Renal pelvis (tissue), 4 donors: Measurements from ENCODE around the gene HECTD3. TPM values are rescaled to one million over a fixed set of nuclear protein-coding genes. Genes with fewer than 3 reads are reported as not detected.
"Not testable (repeated sequence)": the region's sequence is repeated elsewhere in the genome, so short reads cannot be mapped to it uniquely, and the experiment has no call there.

Experiments
- DNase-seq: peaks from one replicate; pipeline ENCODE4 v3.0.0-alpha.2; 2013
- polyA plus RNA-seq, 3 donors: library from polyadenylated mRNA; unstranded; fragments of 120-200 nt; gene quantifications; one replicate each; pipeline ENCODE4 v1.2.1, GENCODE V29; 2013; ENCODE audit not compliant: insufficient read length in 3 of 3

HECTD3 gene
- polyA plus RNA-seq, 3 donors, result 33.4 to 38.1 (median 34.9) TPM

DNA sequence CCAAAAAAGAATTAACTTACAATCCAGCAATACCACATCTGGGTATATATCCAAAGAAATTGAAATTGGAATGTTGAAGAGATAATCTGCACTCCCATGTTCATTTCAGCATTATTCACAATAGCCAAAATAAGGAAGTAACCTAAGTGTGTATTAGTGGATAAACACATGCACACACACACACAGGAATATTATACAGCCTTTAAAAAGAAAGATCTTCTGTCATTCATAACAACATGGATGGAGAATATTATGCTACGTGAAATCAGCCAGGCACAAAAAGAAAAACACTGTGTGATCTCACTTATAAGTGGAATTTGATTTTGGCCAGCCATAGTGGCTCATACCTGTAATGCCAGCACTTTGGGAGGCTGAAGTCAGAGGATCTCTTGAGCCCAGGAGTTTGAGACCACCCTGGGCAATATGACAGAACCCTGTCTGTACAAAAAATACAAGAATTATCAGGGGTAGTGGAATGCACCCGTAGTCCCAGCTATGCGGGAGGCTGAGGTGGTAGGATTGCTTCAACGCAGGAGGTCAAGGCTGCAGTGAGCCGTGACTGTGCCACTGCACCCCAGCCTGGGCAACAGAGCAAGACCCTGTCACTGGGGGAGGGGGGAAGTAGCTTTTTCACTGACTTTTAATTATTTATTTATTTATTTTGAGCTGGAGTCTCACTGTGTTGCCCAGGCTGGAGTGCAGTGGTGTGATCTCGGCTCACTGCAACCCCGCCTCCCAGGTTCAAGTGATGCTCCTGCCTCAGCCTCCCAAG, 15.5 kb downstream of the HECTD3 start:
- no peak for DNase-seq

DNA sequence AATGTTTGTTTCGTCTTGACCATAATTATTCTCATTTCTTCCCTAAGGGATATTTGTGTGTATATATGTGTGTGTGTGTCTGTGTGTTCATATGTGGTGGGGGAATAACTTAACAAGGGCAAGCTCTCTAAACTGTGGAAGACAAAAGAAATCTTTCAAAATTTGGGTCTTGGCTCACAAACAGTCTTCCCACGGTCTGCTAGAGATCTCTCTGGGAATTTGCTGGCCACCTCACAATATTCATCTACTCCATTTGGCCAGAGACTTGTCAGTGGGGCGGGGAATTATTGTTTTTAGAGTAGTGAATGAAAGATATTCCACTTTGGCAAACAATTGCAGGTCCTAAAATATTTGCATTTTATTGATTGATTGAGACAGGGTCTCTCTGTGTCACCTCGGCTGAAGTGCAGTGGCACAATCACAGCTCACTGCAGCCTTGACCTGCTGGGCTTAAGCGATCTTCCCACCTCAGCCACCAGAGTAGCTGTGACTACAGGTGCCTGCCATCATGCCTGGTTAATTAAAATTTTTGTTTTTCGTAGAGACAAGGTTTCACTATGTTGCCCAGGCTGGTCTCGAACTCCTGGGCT, 16.7 kb downstream of the HECTD3 start:
- no peak for DNase-seq

DNA sequence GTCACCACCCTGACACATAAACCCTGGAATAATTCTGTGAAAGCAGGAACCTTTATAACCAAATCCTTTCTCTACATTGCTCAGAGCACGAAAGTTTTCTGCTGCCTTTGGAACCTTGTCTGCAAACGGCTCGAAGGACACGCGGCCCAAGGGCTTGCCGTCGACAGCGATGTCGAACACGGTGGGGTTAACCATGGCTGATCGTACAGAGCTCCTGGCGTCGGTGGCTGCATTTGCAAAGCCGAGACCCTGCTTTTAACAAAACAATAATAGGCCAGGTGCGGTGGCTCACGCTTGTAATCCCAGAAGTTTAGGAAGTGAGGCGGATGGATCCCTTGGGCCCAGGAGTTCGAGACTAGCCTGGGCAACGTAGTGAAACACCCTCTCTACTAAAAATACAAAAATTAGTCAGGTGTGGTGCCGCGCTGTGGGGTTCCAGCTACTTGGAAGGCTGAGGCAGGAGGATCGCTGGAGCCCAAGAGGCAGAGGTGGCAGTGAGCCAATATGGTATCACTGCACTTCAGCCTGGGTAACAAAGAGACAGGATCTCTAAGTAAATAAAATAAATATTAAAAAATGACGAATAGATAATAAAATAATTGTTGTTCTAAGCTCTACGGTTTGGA, 22.5 kb downstream of the HECTD3 start:
- DNase-seq, result no peak

DNA sequence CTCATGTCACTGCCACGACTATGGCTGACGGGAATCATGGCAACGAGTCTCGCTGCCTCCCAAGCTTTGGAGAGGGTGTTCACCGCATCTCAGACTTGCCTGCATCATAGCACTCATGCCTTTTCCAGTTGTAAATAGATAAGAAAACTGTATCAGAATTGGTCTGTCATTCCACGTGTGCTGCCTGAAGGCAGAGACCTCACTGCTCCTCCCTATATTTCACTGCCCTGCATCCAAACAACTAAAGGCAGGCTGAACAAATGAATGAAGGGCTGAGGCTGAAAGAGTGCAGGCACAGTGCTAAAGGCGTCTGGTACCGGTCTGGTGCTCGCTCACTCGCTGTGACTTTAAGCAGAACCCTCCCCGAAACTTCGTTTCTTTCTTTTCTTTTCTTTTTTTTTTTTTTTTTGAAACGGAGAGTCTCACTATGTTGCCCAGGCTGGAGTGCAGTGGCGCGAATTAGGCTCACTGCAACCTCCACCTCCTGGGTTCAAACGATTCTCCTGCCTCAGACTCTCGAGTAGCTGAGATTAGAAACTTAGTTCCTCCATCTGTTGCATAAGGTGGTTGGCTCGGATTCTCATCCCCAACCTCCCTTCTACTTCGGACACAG, 25.3 kb downstream of the HECTD3 start:
- DNase-seq, result no peak

DNA sequence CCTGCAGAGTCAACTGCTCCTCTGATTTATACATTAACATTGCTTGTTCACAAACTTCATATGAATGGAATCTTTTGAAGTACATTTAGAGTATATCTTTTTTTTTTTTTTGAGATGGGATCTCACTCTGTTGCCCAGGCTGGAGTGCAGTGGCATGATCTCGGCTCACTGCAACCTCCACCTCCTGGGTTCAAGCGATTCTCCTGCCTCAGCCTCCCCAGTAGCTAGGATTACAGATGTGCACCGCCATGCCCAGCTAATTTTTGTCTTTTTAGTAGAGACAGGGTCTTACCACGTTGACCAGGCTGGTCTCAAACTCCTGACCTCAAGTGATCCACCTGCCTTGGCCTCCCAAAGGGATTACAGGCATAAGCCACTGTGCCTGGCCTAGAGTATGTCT, 33.8 kb downstream of the HECTD3 start:
- not testable (repeated sequence) for DNase-seq

DNA sequence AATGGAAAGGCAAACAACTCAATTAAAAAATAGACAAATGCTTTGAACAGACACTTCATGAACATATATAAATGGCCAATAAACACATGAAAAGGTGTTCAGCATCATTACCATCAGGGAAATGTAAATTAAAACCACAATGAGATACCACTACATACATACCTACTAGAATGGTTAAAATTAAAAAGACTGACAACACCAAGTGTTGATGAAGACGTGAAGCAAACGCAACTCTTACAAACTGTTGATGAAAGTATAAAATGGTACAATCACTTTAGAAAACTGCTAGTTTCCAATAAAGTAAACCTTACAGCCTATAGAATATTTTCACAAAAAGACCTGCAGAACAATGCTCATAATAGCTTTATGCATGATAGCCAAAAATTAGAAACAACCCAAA, 34.9 kb downstream of the HECTD3 start:
- DNase-seq, result no peak

DNA sequence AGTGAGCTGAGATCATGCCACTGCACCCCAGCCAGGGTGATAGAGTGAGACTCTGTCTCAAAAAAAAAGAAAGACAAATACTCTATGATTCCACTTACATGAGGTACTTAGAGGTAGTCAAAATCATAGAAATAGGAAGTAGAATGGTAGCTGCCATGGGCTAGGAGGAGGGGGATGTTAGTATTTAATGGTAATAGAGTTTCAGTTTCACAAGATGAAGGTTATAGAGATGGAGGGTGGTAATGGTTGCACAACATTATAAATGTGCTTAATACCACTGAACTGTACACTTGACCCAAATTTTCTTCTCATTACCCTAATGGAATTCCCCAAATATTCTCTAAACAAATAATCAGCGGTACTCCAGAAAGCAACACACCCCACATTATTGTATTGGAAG, 37.5 kb downstream of the HECTD3 start:
- DNase-seq, result no peak

DNA sequence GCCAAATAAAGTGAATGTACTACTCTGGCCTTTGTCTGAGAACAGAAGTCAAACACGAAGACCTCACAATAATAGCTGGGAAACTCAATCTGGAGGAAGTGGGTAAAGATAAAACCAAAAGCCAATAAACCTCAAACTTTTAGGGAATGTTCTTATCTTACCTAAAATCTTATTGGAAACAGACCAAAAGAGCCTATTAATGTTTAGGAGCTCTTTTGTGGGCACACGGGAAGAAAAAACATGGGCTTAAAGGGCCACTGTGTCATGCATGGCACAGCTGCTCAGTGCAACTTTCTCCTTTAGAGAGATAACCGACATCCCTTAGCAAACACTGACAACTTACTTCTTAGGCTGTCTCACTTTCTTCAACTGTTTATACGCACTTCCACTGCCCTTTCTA, 40.8 kb downstream of the HECTD3 start:
- no peak for DNase-seq

DNA sequence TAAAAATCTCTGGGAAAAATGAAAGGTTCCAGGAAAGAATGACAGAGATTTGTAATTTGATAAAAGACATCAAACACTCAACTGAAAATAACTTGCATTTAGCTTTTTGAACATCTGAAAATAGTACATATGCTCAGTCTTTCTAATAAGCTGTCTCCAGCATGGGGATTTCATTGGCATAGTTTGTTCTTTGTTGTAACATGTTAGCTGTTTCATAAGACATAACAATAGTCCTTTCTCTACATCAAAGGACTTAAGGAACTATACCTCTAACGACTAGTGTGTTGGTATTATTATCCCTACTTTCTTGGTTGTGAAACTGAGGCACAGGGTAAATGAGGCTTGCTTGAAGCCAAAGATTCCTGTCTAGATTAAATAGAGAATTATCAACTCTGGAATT, 46.7 kb downstream of the HECTD3 start:
- DNase-seq, result no peak

DNA sequence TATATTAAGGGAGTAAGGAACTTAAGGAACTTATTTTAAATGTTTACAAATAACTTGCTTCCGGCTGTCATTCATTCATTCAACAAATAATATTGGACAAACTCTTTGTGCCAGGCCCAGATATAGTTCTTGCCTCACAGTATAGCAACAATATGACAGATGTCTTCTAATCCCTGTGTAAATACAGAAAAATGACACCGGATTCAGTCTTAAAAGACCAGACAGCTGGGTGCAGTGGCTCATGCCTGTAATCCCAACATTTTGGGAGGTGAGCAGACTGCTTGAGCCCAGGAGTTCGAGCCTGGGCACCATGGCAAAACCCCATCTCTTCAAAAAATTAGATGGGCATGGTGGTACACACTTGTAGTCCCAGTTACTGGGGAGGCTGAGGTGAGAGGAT, 48.4 kb downstream of the HECTD3 start:
- DNase-seq, result no peak

DNA sequence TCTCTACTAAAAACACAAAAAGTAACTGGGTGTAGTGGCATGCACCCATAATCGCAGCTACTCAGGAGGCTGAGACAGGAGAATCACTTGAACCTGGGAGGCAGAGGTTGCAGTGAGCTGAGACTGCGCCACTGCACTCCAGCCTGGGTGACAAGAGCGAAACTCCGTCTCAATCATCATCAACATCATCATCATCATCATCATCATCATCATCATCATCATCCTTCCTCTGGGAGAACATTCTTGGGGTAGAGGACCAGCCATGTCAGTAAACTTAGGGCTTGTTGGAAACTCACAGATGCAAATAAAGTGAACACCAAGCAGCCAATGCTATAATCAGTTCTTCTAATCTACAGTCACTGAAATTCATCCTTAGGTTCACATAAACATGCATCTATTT, 49.1 kb downstream of the HECTD3 start:
- not testable (repeated sequence) for DNase-seq

DNA sequence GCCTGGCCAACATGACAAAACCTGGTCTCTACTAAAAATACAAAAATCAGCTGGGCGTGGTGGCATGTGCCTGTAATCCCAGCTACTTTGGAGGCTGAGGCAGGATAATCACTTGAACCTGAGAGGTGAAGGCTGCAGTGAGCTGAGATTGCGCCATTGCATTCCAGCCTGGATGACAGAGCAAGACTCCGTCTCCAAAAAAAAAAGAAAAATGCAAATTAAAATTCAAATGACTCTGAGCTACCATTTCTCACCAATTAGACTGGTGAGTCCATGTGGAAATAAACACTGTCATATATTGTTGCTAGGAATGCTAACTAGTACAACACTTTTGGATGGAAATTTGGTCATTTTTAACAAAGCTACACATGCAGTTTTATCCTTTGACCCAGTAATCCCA, 53.6 kb downstream of the HECTD3 start:
- DNase-seq, result not testable (repeated sequence)

DNA sequence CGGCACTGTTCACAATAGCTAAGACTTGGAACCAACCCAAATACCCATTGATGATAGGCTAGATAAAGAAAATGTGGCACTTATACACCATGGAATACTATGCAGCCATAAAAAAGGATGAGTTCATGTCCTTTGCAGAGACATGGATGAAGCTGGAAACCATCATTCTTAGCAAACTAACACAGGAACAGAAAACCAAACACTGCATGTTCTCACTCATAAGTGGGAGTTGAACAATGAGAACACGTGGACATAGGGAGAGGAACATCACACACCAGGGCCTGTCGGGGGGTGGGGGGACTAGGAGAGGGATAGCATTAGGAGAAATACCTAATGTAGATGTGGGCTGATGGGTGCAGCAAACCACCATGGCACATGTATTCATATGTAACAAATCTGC, 55.0 kb downstream of the HECTD3 start:
- DNase-seq, result not testable (repeated sequence)

Other genes with a start within 250 kb of the HECTD3 start
- gene RPS8, start 235.8 kb downstream of the HECTD3 start, polyA plus RNA-seq, result 1,000 to 10,000 TPM; 1,996 to 2,548 (median 2,324) TPM
- gene BEST4, start 223.2 kb downstream of the HECTD3 start, polyA plus RNA-seq, result 1 to 10 TPM; 1.1 to 1.3 (median 1.1) TPM
- 10 to 100 TPM in 1 of 3 donors, 1 to 10 TPM in 2; 6.2 to 10.1 (median 7.7) TPM for gene PLK3, start 210.9 kb downstream of the HECTD3 start, polyA plus RNA-seq
- under 1 TPM in 2 of 3 donors, not detected in 1; 0.19 to 0.42 TPM for gene DYNLT4, start 204.0 kb downstream of the HECTD3 start, polyA plus RNA-seq
- gene BTBD19, start 202.8 kb downstream of the HECTD3 start, polyA plus RNA-seq, result 10 to 100 TPM; 10.5 to 22.8 (median 22.7) TPM
- gene PTCH2, start 168.1 kb downstream of the HECTD3 start, polyA plus RNA-seq, result 1 to 10 TPM; 5.4 to 7.7 (median 6.9) TPM
- gene EIF2B3, start 24.7 kb downstream of the HECTD3 start, polyA plus RNA-seq, result 10 to 100 TPM; 30.3 to 35.5 (median 34.0) TPM
- gene UROD, start 930 bp upstream of the HECTD3 start, polyA plus RNA-seq, result 100 to 1,000 TPM; 107 to 111 (median 109) TPM
- gene ZSWIM5, start 195.3 kb upstream of the HECTD3 start, polyA plus RNA-seq, result 1 to 10 TPM; 6.8 to 8.3 (median 7.6) TPM